Mesenchymal stem cell (in vitro differentiated cells and primary cell): ENCODE measurements around the gene PDCD11.

Experiments
- DNase-seq: peaks from one replicate; pipeline ENCODE4 v3.0.0-alpha.2; 2013
- H2AFZ ChIP-seq: one replicate; pipeline ENCODE4 v1.6.1; 2013; ENCODE audit warnings: low read depth, mild to moderate bottlenecking, control low read depth, inconsistent platforms, low read length, moderate library complexity
- H2AK5ac ChIP-seq: 2 replicates; pipeline ENCODE4 v1.6.1; 2013; ENCODE audit warnings: low read length, moderate library complexity, mild to moderate bottlenecking, inconsistent platforms; ENCODE audit not compliant: severe bottlenecking
- H2BK120ac ChIP-seq: one replicate; pipeline ENCODE4 v1.6.1; 2013; ENCODE audit warnings: low read depth, mild to moderate bottlenecking, inconsistent platforms, low read length, moderate library complexity
- H2BK12ac ChIP-seq, 2 experiments: one replicate each; pipeline ENCODE4 v1.6.1; 2013; ENCODE audit warnings: inconsistent platforms in 2 of 2, low read length in 2 of 2, mild to moderate bottlenecking in 2 of 2, moderate library complexity in 2 of 2, control low read depth in 1 of 2
- H2BK15ac ChIP-seq: one replicate; pipeline ENCODE4 v1.6.1; 2013; ENCODE audit warnings: mild to moderate bottlenecking, low read depth, inconsistent platforms; ENCODE audit not compliant: poor library complexity, severe bottlenecking
- H2BK5ac ChIP-seq: 2 replicates; pipeline ENCODE4 v1.6.1; 2013; ENCODE audit warnings: low read depth, mild to moderate bottlenecking, low read length, control low read depth, inconsistent platforms; ENCODE audit not compliant: poor library complexity, severe bottlenecking
- H3K14ac ChIP-seq, 2 experiments: one replicate each; pipeline ENCODE4 v1.6.1; 2013; ENCODE audit warnings: inconsistent platforms in 2 of 2, low read length in 2 of 2, control low read depth in 1 of 2, mild to moderate bottlenecking in 1 of 2, moderate library complexity in 1 of 2
- H3K18ac ChIP-seq, 2 experiments: one replicate each; pipeline ENCODE4 v1.6.1; 2013; ENCODE audit warnings: inconsistent platforms in 2 of 2, low read length in 2 of 2, control low read depth in 1 of 2, low read depth in 1 of 2, mild to moderate bottlenecking in 1 of 2
- H3K23ac ChIP-seq, 2 experiments: one replicate each; pipeline ENCODE4 v1.6.1; 2013; ENCODE audit warnings: inconsistent platforms in 2 of 2, low read length in 2 of 2, mild to moderate bottlenecking in 2 of 2, moderate library complexity in 2 of 2, control low read depth in 1 of 2
- H3K27ac ChIP-seq: 2 replicates; pipeline ENCODE4 v1.5.1; 2013; ENCODE audit warnings: mild to moderate bottlenecking, moderate library complexity, low read length, control low read depth, inconsistent platforms; ENCODE audit not compliant: poor library complexity, severe bottlenecking
- H3K27me3 ChIP-seq, 2 experiments: 2 replicates each; pipeline versions ENCODE4 v1.6.1 to v1.7.0; 2013; ENCODE audit warnings: low read length in 2 of 2, mild to moderate bottlenecking in 2 of 2, moderate library complexity in 2 of 2, control low read depth in 1 of 2, inconsistent platforms in 1 of 2; ENCODE audit not compliant: control insufficient read depth in 1 of 2, insufficient read depth in 1 of 2
- H3K36me3 ChIP-seq, 2 experiments: 2 replicates each; pipeline versions ENCODE4 v1.6.1 to v1.7.0; 2013; ENCODE audit warnings: low read length in 2 of 2, control low read depth in 1 of 2, inconsistent platforms in 1 of 2, low read depth in 1 of 2, mild to moderate bottlenecking in 1 of 2; ENCODE audit not compliant: insufficient read depth in 2 of 2, control insufficient read depth in 1 of 2
- H3K4ac ChIP-seq, 2 experiments: one replicate each; pipeline ENCODE4 v1.6.1; 2013; ENCODE audit warnings: inconsistent platforms in 2 of 2, low read length in 2 of 2, mild to moderate bottlenecking in 2 of 2, moderate library complexity in 2 of 2, control low read depth in 1 of 2, low read depth in 1 of 2
- H3K4me1 ChIP-seq: 2 replicates; pipeline ENCODE4 v1.6.1; 2013; ENCODE audit warnings: low read depth, low read length, control low read depth; ENCODE audit not compliant: control insufficient read depth, insufficient read depth
- H3K4me2 ChIP-seq: 2 replicates; pipeline ENCODE4 v1.6.1; 2013; ENCODE audit warnings: low read length, mild to moderate bottlenecking, inconsistent platforms; ENCODE audit not compliant: poor library complexity, severe bottlenecking
- H3K4me3 ChIP-seq, 2 experiments: 2 replicates each; pipeline versions ENCODE4 v1.5.1 to v1.7.0; 2013; ENCODE audit warnings: low read length in 2 of 2, mild to moderate bottlenecking in 2 of 2, control low read depth in 1 of 2, low read depth in 1 of 2; ENCODE audit not compliant: insufficient read depth in 1 of 2
- H3K79me1 ChIP-seq: replicated peaks from 2 replicates; pipeline ENCODE4 v1.6.1; 2013; ENCODE audit warnings: mild to moderate bottlenecking, control low read depth, low read length, inconsistent platforms; ENCODE audit not compliant: poor library complexity, severe bottlenecking
- H3K9ac ChIP-seq: 2 replicates; pipeline ENCODE4 v1.7.0; 2013; ENCODE audit warnings: mild to moderate bottlenecking, low read length, moderate library complexity
- H3K9me3 ChIP-seq: 2 replicates; pipeline ENCODE4 v1.7.0; 2013; ENCODE audit warnings: mild to moderate bottlenecking, low read length; ENCODE audit not compliant: control insufficient read depth
- H4K8ac ChIP-seq: one replicate; pipeline ENCODE4 v1.6.1; 2013; ENCODE audit warnings: inconsistent platforms, mild to moderate bottlenecking, low read length, moderate library complexity
- H4K91ac ChIP-seq: one replicate; pipeline ENCODE4 v1.6.1; 2013; ENCODE audit warnings: mild to moderate bottlenecking, low read length, inconsistent platforms
- WGBS: methylation state at CpG from one replicate; pipeline ENCODE4 v1.1.7; 2013; ENCODE audit warnings: mixed read lengths; 5-methylcytosine and 5-hydroxymethylcytosine counted together

The PDCD11 gene

DNA sequence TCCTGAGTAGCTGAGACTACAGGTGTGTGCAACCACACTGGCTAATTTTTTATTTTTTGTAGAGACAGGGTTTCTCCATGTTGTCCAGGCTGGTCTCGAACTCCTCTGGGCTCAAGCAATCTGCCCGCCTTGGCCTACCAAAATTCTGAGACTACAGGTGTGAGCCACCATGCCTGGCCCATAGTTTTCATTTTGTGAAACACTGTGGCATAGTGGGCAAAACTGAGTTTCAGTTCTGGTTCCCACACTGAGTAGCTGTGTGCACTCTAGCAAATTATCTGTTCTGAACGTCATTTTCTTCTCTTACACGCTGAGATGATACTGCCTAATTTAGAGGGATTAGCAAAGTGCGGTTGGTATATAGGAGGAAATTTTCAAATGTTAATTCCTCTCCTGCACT lies 13.7 kb upstream of the PDCD11 start:
- Histone ChIP-seq H3K4me2 (no peak overlapping the region), H4K91ac (no peak overlapping the region), H3K4me1 (no peaks in the 10 kb centered on the region), H3K18ac (no peak overlapping the region), H3K27ac (no peak overlapping the region), H2AFZ (no peak overlapping the region), H2BK15ac (no peak overlapping the region), H2AK5ac (no peak overlapping the region), H3K4me3 (no peak overlapping the region), H3K14ac (no peak overlapping the region), H3K79me1 (no peaks in the 10 kb centered on the region), H3K4ac (no peak overlapping the region), H3K36me3 (peaks cover 0 to 60% of the 10 kb centered on the region in 2 experiments), H2BK120ac (no peak overlapping the region), H3K23ac (no peak overlapping the region), H3K9ac (no peak overlapping the region), H2BK12ac (no peak overlapping the region), H3K27me3 (no peaks in the 10 kb centered on the region), H2BK5ac (no peak overlapping the region), H4K8ac (no peak overlapping the region), H3K9me3 (no peaks in the 10 kb centered on the region)
- DNase-seq: no peak
- WGBS: 97% methylated on average over 3 of the region's 5 CpGs

DNA sequence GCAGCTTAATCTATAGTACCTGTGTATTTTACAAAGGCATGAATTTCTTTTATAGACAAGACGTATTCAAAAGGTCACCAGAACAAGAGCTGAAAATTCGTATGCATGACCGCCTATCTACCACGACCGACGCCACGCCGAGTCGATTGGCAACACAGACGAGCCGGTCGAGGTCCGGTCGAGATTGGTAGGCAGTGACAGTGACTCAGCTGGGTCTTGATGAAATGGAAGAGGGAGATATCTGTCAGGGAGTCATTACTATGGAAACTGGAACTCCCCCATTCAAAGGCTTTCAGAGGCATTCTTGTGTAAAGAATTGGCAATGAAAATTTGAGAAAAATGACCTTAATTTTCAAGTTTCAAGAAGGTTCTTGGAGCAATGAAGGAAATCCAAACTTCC lies 2.2 kb upstream of the PDCD11 start:
- no peak overlapping the region for H4K91ac ChIP-seq
- H3K9ac ChIP-seq: no peak overlapping the region
- no peak overlapping the region for H2AFZ ChIP-seq
- no peak overlapping the region for H3K14ac ChIP-seq
- no peak overlapping the region for H3K4me2 ChIP-seq
- H4K8ac ChIP-seq: peak overlapping the region; percentile 27
- H3K4me3 ChIP-seq: peak overlapping the region in 1 of 2 experiments; percentile 27
- H2BK12ac ChIP-seq: no peak overlapping the region
- peaks cover 27 to 61% of the 10 kb centered on the region in 2 experiments for H3K36me3 ChIP-seq
- no peaks in the 10 kb centered on the region for H3K9me3 ChIP-seq
- H3K4ac ChIP-seq: no peak overlapping the region
- no peak overlapping the region for H2BK120ac ChIP-seq
- H2BK5ac ChIP-seq: no peak overlapping the region
- H3K18ac ChIP-seq: peak overlapping the region in 1 of 2 experiments; percentile 30
- no peak overlapping the region for H2AK5ac ChIP-seq
- H3K79me1 ChIP-seq: peaks cover 9% of the 10 kb centered on the region
- peaks cover 11% of the 10 kb centered on the region for H3K4me1 ChIP-seq
- H3K27me3 ChIP-seq: no peaks in the 10 kb centered on the region
- no peak overlapping the region for H3K23ac ChIP-seq
- no peak overlapping the region for H3K27ac ChIP-seq
- WGBS: 99% methylated on average over 14 of the region's 14 CpGs
- no peak overlapping the region for H2BK15ac ChIP-seq
- peak; percentile 20 for DNase-seq

DNA sequence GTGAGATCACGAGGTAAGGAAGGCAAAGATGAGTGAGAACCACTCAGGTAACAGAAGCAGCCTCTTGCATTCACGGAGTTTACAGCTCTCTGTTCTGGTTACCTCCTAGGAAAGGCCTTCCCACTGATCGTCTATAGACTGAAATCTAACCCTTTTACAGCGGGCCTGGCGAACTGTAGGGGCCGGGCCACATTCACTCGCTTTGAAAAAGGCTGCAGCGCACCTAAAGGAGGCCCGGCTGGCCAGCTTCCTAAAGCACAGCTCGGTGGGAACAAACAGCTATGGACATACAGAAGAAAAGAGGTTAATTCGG lies 716 bp upstream of the PDCD11 start:
- WGBS: 10% methylated on average over 11 of the region's 11 CpGs
- H3K23ac ChIP-seq: peak overlapping the region in 1 of 2 experiments; percentile 23

DNA sequence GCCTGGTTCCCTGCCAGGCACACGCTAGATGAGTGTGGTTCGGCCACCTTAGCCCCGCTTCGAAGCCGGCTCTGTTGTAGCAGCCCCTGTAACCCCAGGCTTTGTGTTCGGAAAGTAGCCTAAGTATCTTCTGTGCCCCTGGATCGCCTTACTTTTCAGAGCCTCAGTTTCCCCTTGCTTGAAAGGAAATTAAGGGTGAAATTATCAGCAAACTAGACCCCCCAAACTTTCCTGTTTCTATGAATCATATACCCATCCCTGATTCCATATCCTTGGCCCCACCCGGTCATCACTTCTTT lies 312 bp downstream of the PDCD11 start:
- peaks cover 27 to 62% of the 10 kb centered on the region in 2 experiments for H3K36me3 ChIP-seq
- H3K4me1 ChIP-seq: peaks cover 11% of the 10 kb centered on the region
- H3K9me3 ChIP-seq: no peaks in the 10 kb centered on the region
- peak overlapping the region; percentile 21 for H3K27ac ChIP-seq
- peak overlapping the region in 1 of 2 experiments; percentile 98 for H3K4ac ChIP-seq
- H2AFZ ChIP-seq: no peak overlapping the region
- H2BK5ac ChIP-seq: no peak overlapping the region
- peak overlapping the region; percentile 57 for H3K4me2 ChIP-seq
- H3K18ac ChIP-seq: peak overlapping the region in 1 of 2 experiments; percentile 94
- no peak overlapping the region for H4K91ac ChIP-seq
- H3K27me3 ChIP-seq: no peaks in the 10 kb centered on the region
- 1% methylated on average over 8 of the region's 8 CpGs for WGBS
- peak overlapping the region; percentile 58 for H4K8ac ChIP-seq
- peak overlapping the region in 1 of 2 experiments; percentile 99 for H3K23ac ChIP-seq
- peak overlapping the region; percentile 99 for H3K9ac ChIP-seq
- H2BK120ac ChIP-seq: no peak overlapping the region
- no peak overlapping the region for H2BK15ac ChIP-seq
- peak overlapping the region in 1 of 2 experiments; percentile 82 for H3K14ac ChIP-seq
- peak overlapping the region; percentile 85 to 97 for H3K4me3 ChIP-seq
- no peak for DNase-seq
- H3K79me1 ChIP-seq: peaks cover 17% of the 10 kb centered on the region
- H2AK5ac ChIP-seq: no peak overlapping the region
- peak overlapping the region in 1 of 2 experiments; percentile 10 for H2BK12ac ChIP-seq

More for the DNA sequence above, 716 bp upstream of the PDCD11 start:
- H3K36me3 ChIP-seq: peaks cover 24 to 62% of the 10 kb centered on the region in 2 experiments
- peak overlapping the region; percentile 80 to 96 for H3K18ac ChIP-seq
- H3K14ac ChIP-seq: peak overlapping the region in 1 of 2 experiments; percentile 77
- no peak overlapping the region for H2BK5ac ChIP-seq
- no peak overlapping the region for H2AFZ ChIP-seq
- peaks cover 11% of the 10 kb centered on the region for H3K4me1 ChIP-seq
- H3K27ac ChIP-seq: peak overlapping the region; percentile 70
- H4K8ac ChIP-seq: peak overlapping the region; percentile 29
- peak overlapping the region; percentile 67 for H2AK5ac ChIP-seq
- peak; percentile 55 for DNase-seq
- H3K9ac ChIP-seq: peak overlapping the region; percentile 99
- H2BK15ac ChIP-seq: no peak overlapping the region
- no peaks in the 10 kb centered on the region for H3K27me3 ChIP-seq
- H3K79me1 ChIP-seq: peaks cover 16% of the 10 kb centered on the region
- H4K91ac ChIP-seq: peak overlapping the region; percentile 57
- peak overlapping the region; percentile 84 for H3K4me2 ChIP-seq
- H2BK12ac ChIP-seq: no peak overlapping the region
- H3K4ac ChIP-seq: peak overlapping the region; percentile 15 to 94
- no peaks in the 10 kb centered on the region for H3K9me3 ChIP-seq
- peak overlapping the region; percentile 83 for H2BK120ac ChIP-seq
- peak overlapping the region; percentile 87 to 97 for H3K4me3 ChIP-seq
